Measurements from ENCODE around the gene NEIL3. TPM values are rescaled to one million over a fixed set of nuclear protein-coding genes. Genes with fewer than 3 reads are reported as not detected.
A peak's percentile ranks its signal among the peaks of the same experiment; 100 is the strongest.

Gene NEIL3
- total RNA-seq, 4 donors from 2014 or later: 0.59 TPM; not detected in 3

GRCh38 chr4:177308125-177308524 lies 1.5 kb upstream of the NEIL3 start:
- peaks cover 8 to 18% of the 10 kb centered on the region in 2 donors for H3K4me1 ChIP-seq
- no peaks in the 10 kb centered on the region for H3K36me3 ChIP-seq
- no peaks in the 10 kb centered on the region for H3K9me3 ChIP-seq
- no peak overlapping the region for H3K4me3 ChIP-seq (replicated peaks in 1 of 3)
- H3K27me3 ChIP-seq: no peaks in the 10 kb centered on the region
- WGBS, 2 donors: 36 to 52% methylated on average over 3 of the region's 3 CpGs
- TF ChIP-seq POLR2A (IDR thresholded peaks at IDR 0.05): no peak
- no peak for TF ChIP-seq CTCF (IDR thresholded peaks at IDR 0.05)
- DNase-seq: peak; percentile 31 to 68
- H3K27ac ChIP-seq: no peak overlapping the region
- intact Hi-C loops (cut with DNase I): no loop called here

GRCh38 chr4:177308847-177309521 lies 690 bp upstream of the NEIL3 start:
- H3K9me3 ChIP-seq: no peaks in the 10 kb centered on the region
- intact Hi-C loops (cut with DNase I): no loop called here
- TF ChIP-seq POLR2A (IDR thresholded peaks at IDR 0.05) (no peak), CTCF (IDR thresholded peaks at IDR 0.05) (no peak)
- WGBS, 2 donors: 69 to 75% methylated on average over 8 of the region's 8 CpGs
- DNase-seq: no peak
- H3K4me3 ChIP-seq (replicated peaks in 1 of 3): no peak overlapping the region
- H3K4me1 ChIP-seq: peaks cover 8 to 18% of the 10 kb centered on the region in 2 donors
- H3K27me3 ChIP-seq: no peaks in the 10 kb centered on the region
- no peaks in the 10 kb centered on the region for H3K36me3 ChIP-seq
- H3K27ac ChIP-seq: no peak overlapping the region

GRCh38 chr4:177311589-177311988 lies 1.9 kb downstream of the NEIL3 start:
- Histone ChIP-seq H3K4me3 (replicated peaks in 1 of 3) (no peak overlapping the region), H3K9me3 (no peaks in the 10 kb centered on the region), H3K27ac (no peak overlapping the region), H3K27me3 (no peaks in the 10 kb centered on the region), H3K36me3 (no peaks in the 10 kb centered on the region), H3K4me1 (peaks cover 8 to 18% of the 10 kb centered on the region in 2 donors)
- no peak for DNase-seq
- TF ChIP-seq POLR2A (IDR thresholded peaks at IDR 0.05) (no peak), CTCF (IDR thresholded peaks at IDR 0.05) (no peak)
- intact Hi-C loops (cut with DNase I): no loop called here
- WGBS, 2 donors: 93 to 95% methylated on average over 7 of the region's 7 CpGs

GRCh38 chr4:177313263-177313662 lies 3.6 kb downstream of the NEIL3 start:
- H3K27ac ChIP-seq: no peak overlapping the region
- intact Hi-C loops (cut with DNase I): no loop called here
- WGBS, 2 donors: 83 to 93% methylated on average over 1 of the region's 1 CpG
- no peaks in the 10 kb centered on the region for H3K36me3 ChIP-seq
- peaks cover 6 to 13% of the 10 kb centered on the region in 2 donors for H3K4me1 ChIP-seq
- DNase-seq: no peak
- no peak overlapping the region for H3K4me3 ChIP-seq (replicated peaks in 1 of 3)
- H3K27me3 ChIP-seq: no peaks in the 10 kb centered on the region
- TF ChIP-seq POLR2A (IDR thresholded peaks at IDR 0.05) (no peak), CTCF (IDR thresholded peaks at IDR 0.05) (no peak)
- no peaks in the 10 kb centered on the region for H3K9me3 ChIP-seq

- no peaks in the 10 kb centered on the region for H3K27me3 ChIP-seq
- no peak overlapping the region for H3K4me3 ChIP-seq (replicated peaks in 1 of 3)
- no peaks in the 10 kb centered on the region for H3K36me3 ChIP-seq
- WGBS, 2 donors: 87 to 88% methylated on average over 4 of the region's 4 CpGs
- DNase-seq: no peak
- no peaks in the 10 kb centered on the region for H3K4me1 ChIP-seq
- no peak for TF ChIP-seq POLR2A (IDR thresholded peaks at IDR 0.05)
- TF ChIP-seq CTCF (IDR thresholded peaks at IDR 0.05): no peak
- H3K27ac ChIP-seq: no peak overlapping the region
- H3K9me3 ChIP-seq: no peaks in the 10 kb centered on the region
- intact Hi-C loops (cut with DNase I): no loop called here
Observed at GRCh38 chr4:177315767-177316464, 6.2 kb downstream of the NEIL3 start.
